HEK293T (cell line): ENCODE measurements around the gene GSTA5.

ENCODE experiments used
- ARNT ChIP-seq: fragments of 450-650 bp; IDR thresholded peaks from 2 replicates; pipeline ENCODE4 v1.6.1; 2017; ENCODE audit warnings: mild to moderate bottlenecking
- CTBP1 ChIP-seq: fragments of 450-650 bp; IDR thresholded peaks from 2 replicates; pipeline ENCODE4 v1.6.1; 2016; ENCODE audit warnings: borderline replicate concordance
- FOXA1 ChIP-seq: fragments of 450-650 bp; IDR thresholded peaks from 2 replicates; pipeline ENCODE4 v1.6.1; 2016; ENCODE audit warnings: mild to moderate bottlenecking
- FOXK2 ChIP-seq: fragments of 450-650 bp; IDR thresholded peaks from 2 replicates; pipeline ENCODE4 v1.6.1; 2016; ENCODE audit warnings: mild to moderate bottlenecking
- FOXM1 ChIP-seq: fragments of 450-650 bp; IDR thresholded peaks from 2 replicates; pipeline ENCODE4 v1.6.1; 2017; ENCODE audit warnings: mild to moderate bottlenecking, borderline replicate concordance
- NFRKB ChIP-seq: fragments of 450-650 bp; IDR thresholded peaks from 2 replicates; pipeline ENCODE4 v1.6.1; 2016; ENCODE audit warnings: mild to moderate bottlenecking, moderate library complexity
- SP1 ChIP-seq: fragments of 450-650 bp; IDR thresholded peaks from 2 replicates; pipeline ENCODE4 v1.6.1; 2017
- SUZ12 ChIP-seq: fragments of 450-650 bp; IDR thresholded peaks from 2 replicates; pipeline ENCODE4 v1.6.1; 2016; ENCODE audit warnings: mild to moderate bottlenecking
- TARDBP ChIP-seq: fragments of 450-650 bp; IDR thresholded peaks from 2 replicates; pipeline ENCODE4 v1.6.1; 2016
- ZNF384 ChIP-seq: fragments of 450-650 bp; IDR thresholded peaks from 2 replicates; pipeline ENCODE4 v1.6.1; 2016
- TF ChIP-seq, protein P1 (sequence below): fragments of 450-650 bp; IDR thresholded peaks from 2 replicates; pipeline ENCODE4 v1.6.1; 2016

GRCh38 chr6:52849137-52849536 lies 8.5 kb upstream of the GSTA5 start:
- TF ChIP-seq ARNT (no peak), FOXA1 (no peak), FOXK2 (no peak), FOXM1 (no peak), CTBP1 (no peak), ZNF384 (no peak), SUZ12 (no peak), NFRKB (no peak), SP1 (no peak), TARDBP (no peak)
- TF ChIP-seq, protein P1, sequence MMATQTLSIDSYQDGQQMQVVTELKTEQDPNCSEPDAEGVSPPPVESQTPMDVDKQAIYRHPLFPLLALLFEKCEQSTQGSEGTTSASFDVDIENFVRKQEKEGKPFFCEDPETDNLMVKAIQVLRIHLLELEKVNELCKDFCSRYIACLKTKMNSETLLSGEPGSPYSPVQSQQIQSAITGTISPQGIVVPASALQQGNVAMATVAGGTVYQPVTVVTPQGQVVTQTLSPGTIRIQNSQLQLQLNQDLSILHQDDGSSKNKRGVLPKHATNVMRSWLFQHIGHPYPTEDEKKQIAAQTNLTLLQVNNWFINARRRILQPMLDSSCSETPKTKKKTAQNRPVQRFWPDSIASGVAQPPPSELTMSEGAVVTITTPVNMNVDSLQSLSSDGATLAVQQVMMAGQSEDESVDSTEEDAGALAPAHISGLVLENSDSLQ, result no peak
